ENCODE data around the gene NPR2.

- TF ChIP-seq CTCF (conservative IDR thresholded peaks at IDR 0.05; ENCODE audit: low read length) (no peak), EZH2phosphoT487 (IDR thresholded peaks at IDR 0.05; ENCODE audit: borderline replicate concordance, low read depth, low read length) (no peak)
Measured at GRCh38 chr9:35829084-35829763, 37.8 kb downstream of the NPR2 start, which contains the start of gene TMEM8B.
